SU-DHL-6 (cell line): ENCODE data around the gene B3GNT2.

Experiments
- H2AFZ ChIP-seq: fragments of 200-600 bp; sonication (generic); 2 replicates; pipeline ENCODE4 v1.6.1; 2014; ENCODE audit warnings: low read depth, mild to moderate bottlenecking, moderate library complexity, mixed read lengths, antibody characterized with exemption, low read length; ENCODE audit not compliant: severe bottlenecking
- H3F3A ChIP-seq: fragments of 200-600 bp; shearing (Covaris generic); 2 replicates; pipeline ENCODE4 v1.6.0; 2016; ENCODE audit warnings: antibody characterized with exemption, mild to moderate bottlenecking; ENCODE audit not compliant: insufficient read depth
- H3K27ac ChIP-seq: fragments of 200-600 bp; sonication (generic); 2 replicates; pipeline ENCODE4 v1.5.1; 2016; ENCODE audit warnings: low read depth, mild to moderate bottlenecking, low read length, moderate library complexity, mixed read lengths
- H3K27me3 ChIP-seq: fragments of 200-600 bp; sonication (generic), shearing (Covaris generic); 2 replicates; pipeline ENCODE4 v1.6.0; 2014; ENCODE audit warnings: mild to moderate bottlenecking, low read length
- H3K36me3 ChIP-seq: fragments of 200-600 bp; sonication (generic); 2 replicates; pipeline ENCODE4 v1.6.1; 2014; ENCODE audit warnings: mild to moderate bottlenecking, low read length, mixed read lengths
- H3K4me2 ChIP-seq: fragments of 300-600, 200-600 bp; shearing (Covaris generic), sonication (generic); 2 replicates; pipeline ENCODE4 v1.6.0; 2014; ENCODE audit warnings: low read length, low read depth, mild to moderate bottlenecking; ENCODE audit not compliant: poor library complexity, severe bottlenecking
- H3K4me3 ChIP-seq: fragments of 200-600 bp; sonication (generic); 2 replicates; pipeline ENCODE4 v1.5.1; 2014; ENCODE audit warnings: antibody characterized with exemption, low read length, mild to moderate bottlenecking, mixed read lengths; ENCODE audit not compliant: insufficient read depth, poor library complexity, severe bottlenecking
- H3K79me2 ChIP-seq: fragments of 200-600 bp; sonication (generic); 2 replicates; pipeline ENCODE4 v1.6.1; 2014; ENCODE audit warnings: mild to moderate bottlenecking, low read length, moderate library complexity; ENCODE audit not compliant: insufficient read depth
- H3K9ac ChIP-seq: fragments of 200-600 bp; sonication (generic); 2 replicates; pipeline ENCODE4 v1.7.0; 2014; ENCODE audit warnings: mild to moderate bottlenecking, low read length
- H3K9me2 ChIP-seq: fragments of 200-600 bp; sonication (generic); replicated peaks from 2 replicates; pipeline ENCODE4 v1.6.1; 2014; ENCODE audit warnings: low read length; ENCODE audit not compliant: insufficient read depth
- H3K9me3 ChIP-seq: fragments of 200-600 bp; sonication (generic); 2 replicates; pipeline ENCODE4 v1.6.1; 2014; ENCODE audit warnings: low read length, mixed read lengths; ENCODE audit not compliant: insufficient read depth
- H4K20me1 ChIP-seq: fragments of 200-600 bp; sonication (generic); 2 replicates; pipeline ENCODE4 v1.6.1; 2014; ENCODE audit warnings: low read depth, mild to moderate bottlenecking, antibody characterized with exemption, low read length, moderate library complexity, mixed read lengths
- CTCF ChIP-seq: fragments of 200-600 bp; sonication (generic); IDR thresholded peaks from one replicate; pipeline ENCODE4 v1.5.1; 2017; ENCODE audit warnings: antibody characterized with exemption, mild to moderate bottlenecking, low read length, moderate library complexity; ENCODE audit not compliant: insufficient read depth, poor library complexity, severe bottlenecking
- EZH2phosphoT487 ChIP-seq: fragments of 200-600 bp; sonication (generic), shearing (Covaris generic); conservative IDR thresholded peaks from 2 replicates; pipeline ENCODE4 v1.6.1; 2018; ENCODE audit warnings: mild to moderate bottlenecking, antibody characterized with exemption, low read length, moderate library complexity, mixed read lengths

B3GNT2 gene

DNA sequence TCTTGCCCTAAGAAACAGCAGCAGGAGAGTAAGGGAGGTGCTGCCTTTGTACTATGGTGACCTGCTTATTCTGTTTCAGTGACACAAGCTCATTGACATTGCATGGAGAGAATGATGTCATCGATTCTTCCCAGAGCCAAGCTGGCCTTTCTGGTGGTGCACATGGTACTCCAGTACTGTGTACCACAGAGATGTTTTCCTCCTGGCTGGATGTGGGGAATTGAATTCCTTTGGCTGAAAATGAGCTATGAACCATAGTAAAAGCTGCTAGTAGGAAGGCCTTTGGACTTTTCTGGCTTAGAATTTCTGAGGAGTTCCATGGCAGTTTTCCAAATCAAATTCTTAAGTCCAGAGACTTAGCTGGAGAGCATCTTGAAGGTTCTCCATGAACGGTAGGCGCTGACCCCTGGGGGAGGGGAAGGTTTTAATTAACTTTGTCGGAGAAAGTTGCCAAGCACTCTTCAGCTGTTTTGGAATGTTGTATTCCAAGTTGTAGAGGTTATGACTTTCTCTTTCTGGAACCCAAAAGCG, 17.1 kb upstream of the B3GNT2 start:
- no peak for TF ChIP-seq CTCF
- TF ChIP-seq EZH2phosphoT487: no peak
- Histone ChIP-seq H3K9ac (no peak overlapping the region), H2AFZ (no peak overlapping the region)

DNA sequence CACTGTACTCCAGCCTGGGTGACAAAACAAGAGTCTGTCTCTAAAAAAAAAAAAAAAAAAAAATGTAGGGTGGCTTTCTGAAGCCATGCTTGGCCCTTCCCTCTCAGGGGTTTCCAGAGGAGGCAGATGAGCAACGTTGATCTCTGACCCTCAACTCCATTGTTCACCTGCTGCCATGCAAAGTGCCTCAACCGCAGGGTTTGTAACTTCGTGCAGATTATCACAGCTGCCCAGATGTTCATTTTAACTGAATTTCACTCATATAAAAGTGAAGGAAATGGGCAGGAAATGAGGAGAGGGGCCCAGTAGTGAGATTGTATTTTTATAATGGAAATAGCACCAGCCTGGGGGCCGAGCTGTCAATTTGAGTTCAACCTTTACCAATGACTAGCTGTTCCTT, 14.9 kb upstream of the B3GNT2 start:
- Histone ChIP-seq H3K27me3 (no peaks in the 10 kb centered on the region), H3K4me2 (no peak overlapping the region), H3K9me3 (no peaks in the 10 kb centered on the region), H3K79me2 (no peaks in the 10 kb centered on the region), H3K36me3 (no peaks in the 10 kb centered on the region), H3K9ac (no peak overlapping the region), H3F3A (no peaks in the 10 kb centered on the region), H3K27ac (no peak overlapping the region), H3K9me2 (no peaks in the 10 kb centered on the region), H3K4me3 (no peak overlapping the region), H4K20me1 (no peaks in the 10 kb centered on the region), H2AFZ (no peak overlapping the region)
- TF ChIP-seq EZH2phosphoT487 (no peak), CTCF (no peak)

More for the DNA sequence above, 17.1 kb upstream of the B3GNT2 start:
- H3F3A ChIP-seq: no peaks in the 10 kb centered on the region
- no peak overlapping the region for H3K4me2 ChIP-seq
- H3K36me3 ChIP-seq: no peaks in the 10 kb centered on the region
- no peaks in the 10 kb centered on the region for H3K79me2 ChIP-seq
- H3K9me3 ChIP-seq: no peaks in the 10 kb centered on the region
- H3K27ac ChIP-seq: no peak overlapping the region
- H3K27me3 ChIP-seq: no peaks in the 10 kb centered on the region
- no peak overlapping the region for H3K4me3 ChIP-seq
- H4K20me1 ChIP-seq: no peaks in the 10 kb centered on the region
- no peaks in the 10 kb centered on the region for H3K9me2 ChIP-seq

GRCh38 chr2:62181843-62182242, 14.1 kb upstream of the B3GNT2 start:
- Histone ChIP-seq H2AFZ (no peak overlapping the region), H3K4me3 (no peak overlapping the region), H3K4me2 (no peak overlapping the region), H3K79me2 (no peaks in the 10 kb centered on the region), H3K27me3 (no peaks in the 10 kb centered on the region), H3K27ac (no peak overlapping the region), H3K9ac (no peak overlapping the region), H3F3A (no peaks in the 10 kb centered on the region), H3K9me3 (no peaks in the 10 kb centered on the region), H3K36me3 (no peaks in the 10 kb centered on the region), H3K9me2 (no peaks in the 10 kb centered on the region), H4K20me1 (no peaks in the 10 kb centered on the region)
- no peak for TF ChIP-seq EZH2phosphoT487
- TF ChIP-seq CTCF: no peak
